SK-N-SH (cell line): ENCODE data around the gene OPHN1. TPM values are rescaled to one million over a fixed set of nuclear protein-coding genes. Genes with fewer than 3 reads are reported as not detected.

Experiments
- CTCF ChIA-PET: fragments of 300-600, 350-600 bp; formaldehyde crosslinking; extraction: SDS; loops from one replicate; lab custom pipeline; 2021; lab: Yijun Ruan, JAX
- POLR2A ChIA-PET: fragments of 350-600 bp; sonication (Branson Sonifier 250); formaldehyde crosslinking; extraction: SDS; loops from one replicate; lab custom pipeline; 2020; ENCODE audit warnings: antibody characterized with exemption, inconsistent platforms; lab: Yijun Ruan, JAX
- DNase-seq: peaks from one replicate; pipeline ENCODE4 v3.0.0; 2012
- H2AFZ ChIP-seq: fragments of 200-600 bp; sonication (generic); 2 replicates; pipeline ENCODE4 v1.8.1; 2016; ENCODE audit warnings: antibody characterized with exemption, mild to moderate bottlenecking, low read depth
- H3F3A ChIP-seq: fragments of 200-600 bp; sonication (generic); replicated peaks from 2 replicates; pipeline ENCODE3; 2016; ENCODE audit warnings: antibody characterized with exemption, mild to moderate bottlenecking; ENCODE audit not compliant: insufficient read depth
- H3K27ac ChIP-seq, 2 experiments: fragments of 200-500 bp in 1 of 2; fragments of 200-600 bp in 1 of 2; sonication (Bioruptor generic) in 1 of 2; sonication (generic), shearing (Covaris generic) in 1 of 2; 2 replicates each; pipeline versions ENCODE4 v1.5.1 to v1.6.1; 2014 to 2016; ENCODE audit warnings: low read depth in 2 of 2, inconsistent platforms in 1 of 2, low read length in 1 of 2, mild to moderate bottlenecking in 1 of 2, mixed read lengths in 1 of 2
- H3K27me3 ChIP-seq: fragments of 200-600 bp; sonication (generic), shearing (Covaris generic); 2 replicates; pipeline ENCODE4 v1.6.1; 2016; ENCODE audit warnings: mixed run types; ENCODE audit not compliant: insufficient read depth
- H3K36me3 ChIP-seq, 2 experiments: fragments of 200-500 bp in 1 of 2; fragments of 200-600 bp in 1 of 2; sonication (Bioruptor generic) in 1 of 2; sonication (generic) in 1 of 2; replicated peaks in 1 of 2; 2 replicates each; pipeline versions ENCODE3 to v1.5.1; 2014 to 2016; ENCODE audit warnings: low read length in 1 of 2, mild to moderate bottlenecking in 1 of 2; ENCODE audit not compliant: insufficient read depth in 2 of 2, control insufficient read depth in 1 of 2
- H3K4me1 ChIP-seq, 2 experiments: fragments of 200-500 bp in 1 of 2; fragments of 200-600 bp in 1 of 2; sonication (Bioruptor generic) in 1 of 2; sonication (generic), shearing (Covaris generic) in 1 of 2; 2 replicates each; pipeline versions ENCODE4 v1.5.1 to v1.6.1; 2014 to 2016; ENCODE audit warnings: low read depth in 1 of 2, low read length in 1 of 2, mixed run types in 1 of 2; ENCODE audit not compliant: insufficient read depth in 2 of 2, control insufficient read depth in 1 of 2
- H3K4me2 ChIP-seq: fragments of 200-600 bp; sonication (generic), shearing (Covaris generic); 2 replicates; pipeline ENCODE4 v1.6.1; 2017; ENCODE audit warnings: mixed run types
- H3K4me3 ChIP-seq, 2 experiments: fragments of 200-500 bp in 1 of 2; fragments of 200-600 bp in 1 of 2; sonication (Bioruptor generic) in 1 of 2; sonication (generic), shearing (Covaris generic) in 1 of 2; 2 replicates each; pipeline versions ENCODE4 v1.5.1 to v1.8.1; 2014 to 2016; ENCODE audit warnings: low read depth in 2 of 2, inconsistent platforms in 1 of 2, low read length in 1 of 2, mild to moderate bottlenecking in 1 of 2, mixed read lengths in 1 of 2, moderate library complexity in 1 of 2
- H3K79me2 ChIP-seq: fragments of 200-600 bp; sonication (generic); 2 replicates; pipeline ENCODE4 v1.8.1; 2017; ENCODE audit warnings: mild to moderate bottlenecking; ENCODE audit not compliant: insufficient read depth
- H3K9ac ChIP-seq: fragments of 200-600 bp; sonication (generic); 2 replicates; pipeline ENCODE4 v1.6.1; 2017; ENCODE audit warnings: mixed run types
- H3K9me2 ChIP-seq: fragments of 200-600 bp; sonication (generic); 2 replicates; pipeline ENCODE4 v1.6.1; 2017; ENCODE audit warnings: mixed run types
- H3K9me3 ChIP-seq: fragments of 200-600 bp; sonication (generic); 2 replicates; pipeline ENCODE4 v1.6.1; 2017; ENCODE audit warnings: mixed run types, mild to moderate bottlenecking, moderate library complexity
- H4K20me1 ChIP-seq: fragments of 200-600 bp; sonication (generic); 2 replicates; pipeline ENCODE4 v1.6.1; 2017; ENCODE audit warnings: mild to moderate bottlenecking, mixed run types; ENCODE audit not compliant: insufficient read depth
- CTCF ChIP-seq: fragments of 200-600 bp; sonication (generic); IDR thresholded peaks from 2 replicates; pipeline ENCODE4 v1.6.1; 2017; ENCODE audit warnings: antibody characterized with exemption, mild to moderate bottlenecking, moderate library complexity
- ELF1 ChIP-seq: IDR thresholded peaks from 2 replicates; pipeline ENCODE4 v1.4.0; 2012
- EP300 ChIP-seq, 2 experiments: IDR thresholded peaks; 2 replicates each; pipeline versions ENCODE4 v1.4.0 to v1.6.1; 2012; ENCODE audit warnings: borderline replicate concordance in 1 of 2, low read depth in 1 of 2, low read length in 1 of 2
- GATA2 ChIP-seq: sonication (generic); formaldehyde crosslinking; IDR thresholded peaks from 2 replicates; pipeline ENCODE4 v1.5.0; 2020; ENCODE audit warnings: mild to moderate bottlenecking, missing genetic modification reagents
- IRF3 ChIP-seq: fragments of 150-350 bp; IDR thresholded peaks from 2 replicates; pipeline ENCODE4 v1.6.1; 2016; ENCODE audit warnings: mild to moderate bottlenecking, low read depth, low read length
- JUND ChIP-seq: IDR thresholded peaks from 2 replicates; pipeline ENCODE4 v1.4.0; 2012
- MXI1 ChIP-seq: IDR thresholded peaks from 2 replicates; pipeline ENCODE4 v1.6.1; 2012; ENCODE audit warnings: mild to moderate bottlenecking, low read depth, low read length, improper control_type of control experiment
- RAD21 ChIP-seq: IDR thresholded peaks from 2 replicates; pipeline ENCODE4 v1.6.1; 2012; ENCODE audit warnings: mild to moderate bottlenecking, low read length
- RCOR1 ChIP-seq: fragments of 150-350 bp; IDR thresholded peaks from 2 replicates; pipeline ENCODE4 v1.6.1; 2017; ENCODE audit warnings: antibody characterized with exemption, low read length
- RFX5 ChIP-seq: IDR thresholded peaks from 2 replicates; pipeline ENCODE4 v1.6.1; 2012; ENCODE audit warnings: mild to moderate bottlenecking, improper control_type of control experiment, low read length
- SMC3 ChIP-seq: IDR thresholded peaks from 2 replicates; pipeline ENCODE4 v1.6.1; 2012; ENCODE audit warnings: low read depth, low read length, improper control_type of control experiment
- TEAD4 ChIP-seq: IDR thresholded peaks from 2 replicates; pipeline ENCODE4 v1.4.0; 2012; ENCODE audit warnings: mild to moderate bottlenecking, borderline replicate concordance; ENCODE audit not compliant: insufficient read depth
- YY1 ChIP-seq: IDR thresholded peaks from 2 replicates; pipeline ENCODE4 v1.4.0; 2012; ENCODE audit warnings: low read depth, mild to moderate bottlenecking
- WGBS: methylation state at CpG from one replicate; pipeline ENCODE4 v1.1.6; 2017; ENCODE audit warnings: low lambda C conversion rate; 5-methylcytosine and 5-hydroxymethylcytosine counted together
- polyA plus RNA-seq, 3 experiments: library from polyadenylated mRNA; depleted of rRNA; stranded (reverse); fragments of >200 nt; gene quantifications; 2 replicates each; pipeline ENCODE4 v1.2.3, GENCODE V29; 2012
- TF ChIP-seq, protein P1 (sequence below): IDR thresholded peaks from 2 replicates; pipeline ENCODE4 v1.4.0; 2012; ENCODE audit warnings: low read depth
- TF ChIP-seq, protein P2 (sequence below): IDR thresholded peaks from 2 replicates; pipeline ENCODE4; 2012
- TF ChIP-seq, protein P3 (sequence below): fragments of 150-350 bp; IDR thresholded peaks from 2 replicates; pipeline ENCODE4 v1.6.1; 2017; ENCODE audit warnings: antibody characterized with exemption, low read length, low read depth, borderline replicate concordance

Gene OPHN1
- polyA plus RNA-seq, 1 of the 3 experiments (the other 2 are of a cell fraction) = 1.7 TPM

- Histone ChIP-seq H3K79me2 (no peaks in the 10 kb centered on the region), H3K27ac (no peak overlapping the region), H3F3A (peaks cover 3% of the 10 kb centered on the region), H3K36me3 (no peaks in the 10 kb centered on the region), H3K4me1 (no peaks in the 10 kb centered on the region), H2AFZ (no peak overlapping the region), H4K20me1 (no peaks in the 10 kb centered on the region), H3K27me3 (no peaks in the 10 kb centered on the region), H3K4me3 (no peak overlapping the region), H3K9ac (no peak overlapping the region), H3K4me2 (no peak overlapping the region), H3K9me3 (no peaks in the 10 kb centered on the region), H3K9me2 (no peaks in the 10 kb centered on the region)
- TF ChIP-seq SMC3 = no peak
- TF ChIP-seq JUND = no peak
- no peak for TF ChIP-seq YY1
- TF ChIP-seq RAD21 = no peak
- no peak for TF ChIP-seq TEAD4
- no peak for TF ChIP-seq MXI1
- TF ChIP-seq RCOR1 = no peak
- no peak for TF ChIP-seq GATA2 (CRISPR knock-in tag)
- TF ChIP-seq CTCF = no peak
- TF ChIP-seq, protein P1, sequence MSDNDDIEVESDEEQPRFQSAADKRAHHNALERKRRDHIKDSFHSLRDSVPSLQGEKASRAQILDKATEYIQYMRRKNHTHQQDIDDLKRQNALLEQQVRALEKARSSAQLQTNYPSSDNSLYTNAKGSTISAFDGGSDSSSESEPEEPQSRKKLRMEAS = no peak
- TF ChIP-seq, protein P2, sequence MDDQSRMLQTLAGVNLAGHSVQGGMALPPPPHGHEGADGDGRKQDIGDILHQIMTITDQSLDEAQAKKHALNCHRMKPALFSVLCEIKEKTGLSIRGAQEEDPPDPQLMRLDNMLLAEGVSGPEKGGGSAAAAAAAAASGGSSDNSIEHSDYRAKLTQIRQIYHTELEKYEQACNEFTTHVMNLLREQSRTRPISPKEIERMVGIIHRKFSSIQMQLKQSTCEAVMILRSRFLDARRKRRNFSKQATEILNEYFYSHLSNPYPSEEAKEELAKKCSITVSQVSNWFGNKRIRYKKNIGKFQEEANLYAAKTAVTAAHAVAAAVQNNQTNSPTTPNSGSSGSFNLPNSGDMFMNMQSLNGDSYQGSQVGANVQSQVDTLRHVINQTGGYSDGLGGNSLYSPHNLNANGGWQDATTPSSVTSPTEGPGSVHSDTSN = no peak
- TF ChIP-seq, protein P3, sequence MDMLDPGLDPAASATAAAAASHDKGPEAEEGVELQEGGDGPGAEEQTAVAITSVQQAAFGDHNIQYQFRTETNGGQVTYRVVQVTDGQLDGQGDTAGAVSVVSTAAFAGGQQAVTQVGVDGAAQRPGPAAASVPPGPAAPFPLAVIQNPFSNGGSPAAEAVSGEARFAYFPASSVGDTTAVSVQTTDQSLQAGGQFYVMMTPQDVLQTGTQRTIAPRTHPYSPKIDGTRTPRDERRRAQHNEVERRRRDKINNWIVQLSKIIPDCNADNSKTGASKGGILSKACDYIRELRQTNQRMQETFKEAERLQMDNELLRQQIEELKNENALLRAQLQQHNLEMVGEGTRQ = no peak
- TF ChIP-seq IRF3 = no peak
- no peak for TF ChIP-seq ELF1
- no peak for TF ChIP-seq EP300 (IDR thresholded peaks at IDR 0.05; ENCODE audit: borderline replicate concordance in 1 of 2, low read depth in 1 of 2, low read length in 1 of 2)
- TF ChIP-seq RFX5 = no peak
- DNase-seq = no peak
- ChIA-PET POLR2A (no interaction called here), CTCF (no interaction called here)
- WGBS = 48% methylated on average over 4 of the region's 4 CpGs
Observed at GRCh38 chrX:68365341-68365740, 68.0 kb downstream of the OPHN1 start.
